Loucy (cell line): Measurements from ENCODE around the gene KCNQ5.

Experiments
- H2AFZ ChIP-seq: fragments of 200-600 bp; sonication (generic); 2 replicates; pipeline ENCODE4 v1.6.0; 2016; ENCODE audit warnings: antibody characterized with exemption, mild to moderate bottlenecking, low read length, moderate library complexity
- H3F3A ChIP-seq: fragments of 200-600 bp; 2 replicates; pipeline ENCODE4 v1.6.0; 2016; ENCODE audit warnings: antibody characterized with exemption, low read depth, mild to moderate bottlenecking
- H3K27me3 ChIP-seq: fragments of 200-600 bp; sonication (generic); 2 replicates; pipeline ENCODE4 v1.6.1; 2014; ENCODE audit warnings: low read length, mild to moderate bottlenecking; ENCODE audit not compliant: insufficient read depth, poor library complexity, severe bottlenecking
- H3K36me3 ChIP-seq: fragments of 200-600 bp; sonication (generic); 2 replicates; pipeline ENCODE4 v1.6.1; 2016; ENCODE audit warnings: low read length; ENCODE audit not compliant: insufficient read depth
- H3K4me1 ChIP-seq: fragments of 200-600 bp; sonication (generic); 2 replicates; pipeline ENCODE4 v1.5.1; 2014; ENCODE audit warnings: low read length, mild to moderate bottlenecking; ENCODE audit not compliant: insufficient read depth, poor library complexity, severe bottlenecking
- H3K4me2 ChIP-seq: fragments of 200-600 bp; sonication (generic); 2 replicates; pipeline ENCODE4 v1.6.0; 2014; ENCODE audit warnings: antibody characterized with exemption, low read length, low read depth, mild to moderate bottlenecking; ENCODE audit not compliant: poor library complexity, severe bottlenecking
- H3K4me3 ChIP-seq: fragments of 200-600 bp; sonication (generic); 2 replicates; pipeline ENCODE4 v1.5.1; 2014; ENCODE audit warnings: low read length, mild to moderate bottlenecking, mixed read lengths; ENCODE audit not compliant: poor library complexity, severe bottlenecking
- H3K79me2 ChIP-seq: fragments of 200-600 bp; sonication (generic); 2 replicates; pipeline ENCODE4 v1.6.1; 2014; ENCODE audit warnings: low read length; ENCODE audit not compliant: insufficient read depth
- H3K9ac ChIP-seq: fragments of 200-600 bp; sonication (generic); 2 replicates; pipeline ENCODE4 v1.6.0; 2014; ENCODE audit warnings: mild to moderate bottlenecking, low read depth, low read length, moderate library complexity; ENCODE audit not compliant: poor library complexity, severe bottlenecking
- H3K9me2 ChIP-seq: fragments of 200-600 bp; sonication (generic); replicated peaks from 2 replicates; pipeline ENCODE4 v1.6.1; 2016; ENCODE audit warnings: low read depth, low read length, mixed read lengths
- H3K9me3 ChIP-seq: fragments of 200-600 bp; sonication (generic); 2 replicates; pipeline ENCODE4 v1.6.1; 2014; ENCODE audit warnings: mild to moderate bottlenecking, antibody characterized with exemption, low read length, low read depth; ENCODE audit not compliant: insufficient read depth
- H4K20me1 ChIP-seq: fragments of 200-600 bp; sonication (generic); 2 replicates; pipeline ENCODE4 v1.6.0; 2014; ENCODE audit warnings: antibody characterized with exemption, low read length, mild to moderate bottlenecking; ENCODE audit not compliant: insufficient read depth, poor library complexity, severe bottlenecking
- CTCF ChIP-seq: fragments of 200-600 bp; sonication (generic); conservative IDR thresholded peaks from 2 replicates; pipeline ENCODE4 v1.5.1; 2014; ENCODE audit warnings: mild to moderate bottlenecking, antibody characterized with exemption, low read length
- EZH2phosphoT487 ChIP-seq: fragments of 200-600 bp; IDR thresholded peaks from 2 replicates; pipeline ENCODE4 v1.6.1; 2018; ENCODE audit warnings: antibody characterized with exemption, mild to moderate bottlenecking, moderate library complexity, borderline replicate concordance

Gene KCNQ5

GRCh38 chr6:73050706-73051105, 428.8 kb downstream of the KCNQ5 start:
- H3K9me2 ChIP-seq, result no peaks in the 10 kb centered on the region
- no peaks in the 10 kb centered on the region for H3K36me3 ChIP-seq
- H3K9me3 ChIP-seq, result no peaks in the 10 kb centered on the region
- no peak overlapping the region for H3K4me2 ChIP-seq
- TF ChIP-seq CTCF (no peak), EZH2phosphoT487 (no peak)
- no peaks in the 10 kb centered on the region for H3F3A ChIP-seq
- no peaks in the 10 kb centered on the region for H4K20me1 ChIP-seq
- H3K4me1 ChIP-seq, result no peaks in the 10 kb centered on the region
- no peaks in the 10 kb centered on the region for H3K79me2 ChIP-seq
- H3K27me3 ChIP-seq, result no peaks in the 10 kb centered on the region
- H3K4me3 ChIP-seq, result no peak overlapping the region
- no peak overlapping the region for H2AFZ ChIP-seq
- H3K9ac ChIP-seq, result no peak overlapping the region

- no peaks in the 10 kb centered on the region for H3K4me1 ChIP-seq
- no peaks in the 10 kb centered on the region for H3K36me3 ChIP-seq
These were observed 429.3 kb downstream of the KCNQ5 start for GRCh38 chr6:73051147-73051546.

GRCh38 chr6:73054958-73055357, 433.1 kb downstream of the KCNQ5 start:
- TF ChIP-seq EZH2phosphoT487 (no peak), CTCF (no peak)
- no peaks in the 10 kb centered on the region for H3K9me3 ChIP-seq
- no peak overlapping the region for H3K4me3 ChIP-seq
- H4K20me1 ChIP-seq, result no peaks in the 10 kb centered on the region
- no peak overlapping the region for H3K4me2 ChIP-seq
- no peaks in the 10 kb centered on the region for H3K79me2 ChIP-seq
- no peak overlapping the region for H3K9ac ChIP-seq
- H2AFZ ChIP-seq, result no peak overlapping the region
- no peaks in the 10 kb centered on the region for H3K36me3 ChIP-seq
- no peaks in the 10 kb centered on the region for H3K27me3 ChIP-seq
- H3F3A ChIP-seq, result no peaks in the 10 kb centered on the region
- no peaks in the 10 kb centered on the region for H3K9me2 ChIP-seq
- no peaks in the 10 kb centered on the region for H3K4me1 ChIP-seq

More at GRCh38 chr6:73051147-73051546, 429.3 kb downstream of the KCNQ5 start:
- no peak overlapping the region for H2AFZ ChIP-seq
- H3F3A ChIP-seq, result no peaks in the 10 kb centered on the region
- H3K9ac ChIP-seq, result no peak overlapping the region
- H3K4me2 ChIP-seq, result no peak overlapping the region
- no peaks in the 10 kb centered on the region for H3K9me2 ChIP-seq
- no peak overlapping the region for H3K4me3 ChIP-seq
- no peaks in the 10 kb centered on the region for H3K9me3 ChIP-seq
- no peaks in the 10 kb centered on the region for H3K79me2 ChIP-seq
- TF ChIP-seq CTCF (no peak), EZH2phosphoT487 (no peak)
- no peaks in the 10 kb centered on the region for H3K27me3 ChIP-seq
- no peaks in the 10 kb centered on the region for H4K20me1 ChIP-seq
